IMR-90 (cell line): ENCODE results near the gene SF3B1. TPM values are rescaled to one million over a fixed set of nuclear protein-coding genes. Genes with fewer than 3 reads are reported as not detected.

Experiments
- ATAC-seq: fragments of 200-7000 bp; cut with Tn5 transposase; 2 replicates; pipeline ENCODE4 v1.9.1; 2020; ENCODE audit warnings: low read depth, mild to moderate bottlenecking, moderate library complexity
- BruUV-seq: library from RNA; stranded (reverse); fragments of 400-500 nt; replicated peaks from 2 replicates; lab custom pipeline; 2021; lab: Mats Ljungman, UMichigan
- CTCF ChIA-PET: fragments of 300-600 bp; formaldehyde crosslinking; extraction: SDS; loops from one replicate; lab custom pipeline; 2021; ENCODE audit warnings: antibody characterized with exemption; lab: Yijun Ruan, JAX
- POLR2A ChIA-PET: fragments of 300-600 bp; sonication (Branson Sonifier 250); formaldehyde crosslinking; loops from one replicate; lab custom pipeline; 2022; ENCODE audit warnings: antibody characterized with exemption; ENCODE audit not compliant: unreplicated experiment; lab: Charles Lee
- DNase-seq: peaks from one replicate; pipeline ENCODE4 v3.0.0; 2013
- H2AFZ ChIP-seq: replicated peaks from 2 replicates; pipeline ENCODE3; 2013; ENCODE audit warnings: low read length, mild to moderate bottlenecking; ENCODE audit not compliant: poor library complexity
- H2AK5ac ChIP-seq: 2 replicates; pipeline ENCODE4 v1.6.1; 2013; ENCODE audit warnings: low read depth, low read length, inconsistent platforms
- H2AK9ac ChIP-seq: replicated peaks from 2 replicates; pipeline ENCODE3; 2013; ENCODE audit warnings: mild to moderate bottlenecking, low read depth, low read length, moderate library complexity; ENCODE audit not compliant: poor library complexity
- H2BK120ac ChIP-seq: 2 replicates; pipeline ENCODE4 v1.6.1; 2013; ENCODE audit warnings: low read depth, low read length, inconsistent platforms
- H2BK15ac ChIP-seq: 3 replicates; pipeline ENCODE4 v1.6.1; 2013; ENCODE audit warnings: low read depth, low read length, inconsistent platforms
- H2BK20ac ChIP-seq: 2 replicates; pipeline ENCODE4 v1.6.1; 2013; ENCODE audit warnings: low read depth, mild to moderate bottlenecking, inconsistent platforms, low read length, moderate library complexity
- H2BK5ac ChIP-seq: 2 replicates; pipeline ENCODE4 v1.6.1; 2013; ENCODE audit warnings: mild to moderate bottlenecking, low read depth, low read length, inconsistent platforms; ENCODE audit not compliant: poor library complexity, severe bottlenecking
- H3K14ac ChIP-seq: replicated peaks from 2 replicates; pipeline ENCODE4 v1.6.1; 2013; ENCODE audit warnings: low read depth, low read length, inconsistent platforms
- H3K18ac ChIP-seq: 2 replicates; pipeline ENCODE4 v1.6.1; 2013; ENCODE audit warnings: low read depth, low read length, control low read depth
- H3K23ac ChIP-seq: 2 replicates; pipeline ENCODE4 v1.6.1; 2013; ENCODE audit warnings: low read depth, low read length, inconsistent platforms
- H3K27ac ChIP-seq: 2 replicates; pipeline ENCODE4 v1.5.1; 2013; ENCODE audit warnings: mild to moderate bottlenecking, control low read depth, low read length; ENCODE audit not compliant: insufficient read depth
- H3K27me3 ChIP-seq: 2 replicates; pipeline ENCODE4 v1.6.1; 2013; ENCODE audit warnings: low read length; ENCODE audit not compliant: control insufficient read depth, insufficient read depth
- H3K36me3 ChIP-seq: 2 replicates; pipeline ENCODE4 v1.6.1; 2013; ENCODE audit warnings: low read length, mixed read lengths; ENCODE audit not compliant: control insufficient read depth, insufficient read depth
- H3K4ac ChIP-seq: 2 replicates; pipeline ENCODE4 v1.6.1; 2013; ENCODE audit warnings: low read depth, low read length, inconsistent platforms
- H3K4me1 ChIP-seq: 2 replicates; pipeline ENCODE4 v1.6.1; 2013; ENCODE audit warnings: low read length, mixed read lengths; ENCODE audit not compliant: control insufficient read depth, insufficient read depth
- H3K4me2 ChIP-seq: 2 replicates; pipeline ENCODE4 v1.6.1; 2013; ENCODE audit warnings: low read depth, mild to moderate bottlenecking, control low read depth, low read length, moderate library complexity
- H3K4me3 ChIP-seq: 2 replicates; pipeline ENCODE4 v1.5.1; 2013; ENCODE audit warnings: low read depth, mild to moderate bottlenecking, control low read depth, low read length, moderate library complexity; ENCODE audit not compliant: insufficient read depth
- H3K56ac ChIP-seq: 2 replicates; pipeline ENCODE4 v1.6.1; 2013; ENCODE audit warnings: low read length, inconsistent platforms; ENCODE audit not compliant: insufficient read depth; ENCODE audit errors: extremely low read depth
- H3K79me1 ChIP-seq, 2 experiments: 2 replicates each; pipeline ENCODE4 v1.6.1; 2013; ENCODE audit warnings: low read length in 2 of 2, inconsistent platforms in 1 of 2, low read depth in 1 of 2
- H3K9ac ChIP-seq: 2 replicates; pipeline ENCODE4 v1.6.1; 2013; ENCODE audit warnings: low read depth, low read length, control low read depth
- H3K9me1 ChIP-seq: 2 replicates; pipeline ENCODE4 v1.6.1; 2013; ENCODE audit warnings: low read length, inconsistent platforms; ENCODE audit not compliant: insufficient read depth
- H3K9me3 ChIP-seq: 2 replicates; pipeline ENCODE4 v1.6.1; 2013; ENCODE audit warnings: low read length; ENCODE audit not compliant: control insufficient read depth, insufficient read depth
- H4K20me1 ChIP-seq: 2 replicates; pipeline ENCODE4 v1.6.1; 2013; ENCODE audit warnings: low read length, inconsistent platforms; ENCODE audit not compliant: insufficient read depth
- H4K5ac ChIP-seq: 2 replicates; pipeline ENCODE4 v1.6.1; 2013; ENCODE audit warnings: mild to moderate bottlenecking, low read depth, low read length, control low read depth
- H4K8ac ChIP-seq, 2 experiments: 2 replicates each; pipeline ENCODE4 v1.6.1; 2013; ENCODE audit warnings: low read depth in 2 of 2, low read length in 2 of 2, control low read depth in 1 of 2, inconsistent platforms in 1 of 2
- H4K91ac ChIP-seq: 2 replicates; pipeline ENCODE4 v1.6.1; 2013; ENCODE audit warnings: low read depth, low read length, inconsistent platforms; ENCODE audit not compliant: insufficient read depth
- BHLHE40 ChIP-seq: fragments of 150-350 bp; IDR thresholded peaks from 2 replicates; pipeline ENCODE4 v1.6.1; 2016; ENCODE audit warnings: mild to moderate bottlenecking, low read depth, low read length
- CTCF ChIP-seq: conservative IDR thresholded peaks from 2 replicates; pipeline ENCODE4 v1.5.1; 2012; ENCODE audit warnings: mild to moderate bottlenecking, low read depth, low read length, improper control_type of control experiment
- ELK1 ChIP-seq: fragments of 150-350 bp; IDR thresholded peaks from 2 replicates; pipeline ENCODE4 v1.6.1; 2016; ENCODE audit warnings: low read depth, mild to moderate bottlenecking, low read length, moderate library complexity, borderline replicate concordance
- FOS ChIP-seq: fragments of 150-350 bp; IDR thresholded peaks from 2 replicates; pipeline ENCODE4 v1.6.1; 2016; ENCODE audit warnings: low read depth, low read length
- MXI1 ChIP-seq: IDR thresholded peaks from 2 replicates; pipeline ENCODE4 v1.6.1; 2012; ENCODE audit warnings: low read depth, mild to moderate bottlenecking, low read length, moderate library complexity, borderline replicate concordance
- NFE2L2 ChIP-seq: fragments of 150-350 bp; IDR thresholded peaks from 2 replicates; pipeline ENCODE4 v1.6.1; 2016; ENCODE audit warnings: low read depth, mild to moderate bottlenecking, low read length
- POLR2A ChIP-seq: IDR thresholded peaks from 2 replicates; pipeline ENCODE4 v1.6.1; 2012; ENCODE audit warnings: mild to moderate bottlenecking, low read depth, low read length
- RAD21 ChIP-seq: IDR thresholded peaks from 2 replicates; pipeline ENCODE4 v1.6.1; 2012; ENCODE audit warnings: low read length, improper control_type of control experiment
- RFX5 ChIP-seq: IDR thresholded peaks from 2 replicates; pipeline ENCODE4 v1.8.0; 2012; ENCODE audit warnings: low read depth, mild to moderate bottlenecking, low read length, moderate library complexity
- WGBS, 2 experiments: methylation state at CpG; one replicate each; pipeline versions ENCODE4 v1.1.5 to v1.1.7; 2013; ENCODE audit warnings: missing lambda C conversion rate in 2 of 2; ENCODE audit not compliant: insufficient read length in 1 of 2; ENCODE audit errors: extremely low coverage in 2 of 2; 5-methylcytosine and 5-hydroxymethylcytosine counted together
- dilution Hi-C: fragments of 300-500 bp; cut with HindIII; formaldehyde crosslinking; loops from one replicate; pipeline ENCODE4 v1.14.3; 2018; ENCODE audit warnings: low sequenced_read_pairs; ENCODE audit not compliant: unreplicated experiment
- in situ Hi-C: fragments of 300-500 bp; cut with MboI; formaldehyde crosslinking; loops from 3 replicates; pipeline ENCODE4 v1.14.3; 2019; ENCODE audit warnings: low sequenced_read_pairs, inconsistent platforms, mixed read lengths
- intact Hi-C: fragments of 100-400 bp; cut with micrococcal nuclease; formaldehyde crosslinking; loops from 2 replicates; pipeline ENCODE4 v1.10.0; 2022
- microRNA-seq, 2 experiments: library from miRNA; stranded (forward) in 1 of 2; unstranded in 1 of 2; fragments of 10-50 nt in 1 of 2; fragments of <30 nt in 1 of 2; gene quantifications in 1 of 2; microRNA quantifications in 1 of 2; one replicate each; pipeline versions ENCODE3 to v1.1.0; 2013 to 2020; ENCODE audit not compliant: insufficient read depth in 1 of 2, insufficient read length in 1 of 2, unreplicated experiment in 1 of 2
- polyA plus RNA-seq, 3 experiments: library from polyadenylated mRNA; depleted of rRNA; stranded (reverse); fragments of >200 nt; gene quantifications; 2 replicates each; pipeline ENCODE4 v1.2.3, GENCODE V29; 2012; ENCODE audit warnings: low replicate concordance in 1 of 3
- small RNA-seq, 5 experiments: library from RNA; depleted of rRNA; stranded (forward); fragments of <200 nt; gene quantifications; one replicate each; pipeline ENCODE3, GENCODE V24; 2012
- total RNA-seq: library from RNA; depleted of rRNA; stranded (reverse); fragments of >200 nt; gene quantifications from 2 replicates; pipeline ENCODE4 v1.2.3, GENCODE V29; 2012; rRNA removed

The SF3B1 gene
- total and polyA plus RNA-seq, 2 of the 4 experiments (the other 2 are of a cell fraction), result 326 to 942 TPM

- H2AFZ ChIP-seq, result no peak overlapping the region
- H3K56ac ChIP-seq, result no peak overlapping the region
- no peak overlapping the region for H2BK20ac ChIP-seq
- no peak overlapping the region for H4K5ac ChIP-seq
- no peak overlapping the region for H3K14ac ChIP-seq
- no peak overlapping the region for H2BK15ac ChIP-seq
- H2BK5ac ChIP-seq, result no peak overlapping the region
- TF ChIP-seq RAD21, result no peak
- TF ChIP-seq CTCF, result no peak
- TF ChIP-seq ELK1, result no peak
- no peak for TF ChIP-seq RFX5
- TF ChIP-seq BHLHE40, result no peak
- no peak for TF ChIP-seq MXI1
- TF ChIP-seq FOS, result no peak
- TF ChIP-seq NFE2L2, result no peak
- TF ChIP-seq POLR2A, result no peak
- no peak overlapping the region for H4K91ac ChIP-seq
- dilution Hi-C loops, result no loop called here
- H3K23ac ChIP-seq, result no peak overlapping the region
- no peaks in the 10 kb centered on the region for H3K9me1 ChIP-seq
- no peaks in the 10 kb centered on the region for H3K4me1 ChIP-seq
- no peak overlapping the region for H3K4me2 ChIP-seq
- H3K27ac ChIP-seq, result no peak overlapping the region
- DNase-seq, result no peak
- H2BK120ac ChIP-seq, result no peak overlapping the region
- no peaks in the 10 kb centered on the region for H4K20me1 ChIP-seq
- H2AK9ac ChIP-seq, result no peak overlapping the region
- in situ Hi-C loops, result no loop called here
- H3K79me1 ChIP-seq, result no peaks in the 10 kb centered on the region
- no peaks in the 10 kb centered on the region for H3K27me3 ChIP-seq
- CTCF ChIA-PET, result no interaction called here
- H3K36me3 ChIP-seq, result no peaks in the 10 kb centered on the region
- no peak for ATAC-seq
- POLR2A ChIA-PET, result no interaction called here
- WGBS, 2 experiments, result 67% methylated on average over 1 of the region's 5 CpGs; no CpG with 5 or more reads in 1 of the 2 experiments
- no peak overlapping the region for H4K8ac ChIP-seq
- H3K18ac ChIP-seq, result no peak overlapping the region
- H3K9ac ChIP-seq, result no peak overlapping the region
- intact Hi-C loops, result no loop called here
- H2AK5ac ChIP-seq, result no peak overlapping the region
- BruUV-seq, result no TSS peak
- H3K4me3 ChIP-seq, result no peak overlapping the region
- H3K9me3 ChIP-seq, result no peaks in the 10 kb centered on the region
- no peak overlapping the region for H3K4ac ChIP-seq
Measured at GRCh38 chr2:197340591-197340990, 94.2 kb downstream of the SF3B1 start.

Small RNA genes lying within 50 kb of the gene (microRNA-seq; reads per million reads assigned to microRNA genes)
- gene RF00394 (ENCODE audit: insufficient read depth, insufficient read length) (not detected), gene RNU6-1029P (ENCODE audit: insufficient read depth, insufficient read length) (not detected)

Small RNA genes lying within 50 kb of the gene (small RNA-seq; reads per million reads assigned to genes)
- gene RF00394, result 0 reads per million in 5 experiments
- 0 reads per million in 5 experiments for gene RNU6-1029P

Other genes starting within 250 kb of the SF3B1 start
- gene ANKRD44, start 124.2 kb downstream of the SF3B1 start, total RNA-seq, result 11.7 and 15.6 TPM in 2 replicates
- 5.2 and 22.8 TPM in 2 replicates for gene ANKRD44, start 124.2 kb downstream of the SF3B1 start, polyA plus RNA-seq (2012; rRNA removed)
- 28.7 and 64.2 TPM in 2 replicates for gene COQ10B, start 18.5 kb upstream of the SF3B1 start, total RNA-seq
- 6.3 and 9.5 TPM in 2 replicates for gene COQ10B, start 18.5 kb upstream of the SF3B1 start, polyA plus RNA-seq (2012; rRNA removed)
- gene HSPD1, start 64.8 kb upstream of the SF3B1 start, total RNA-seq, result 171 and 374 TPM in 2 replicates
- 147 and 171 TPM in 2 replicates for gene HSPD1, start 64.8 kb upstream of the SF3B1 start, polyA plus RNA-seq (2012; rRNA removed)
- 13.3 and 60.3 TPM in 2 replicates for gene HSPE1, start 65.4 kb upstream of the SF3B1 start, total RNA-seq
- 93.6 and 106 TPM in 2 replicates for gene HSPE1, start 65.4 kb upstream of the SF3B1 start, polyA plus RNA-seq (2012; rRNA removed)
- 34.8 and 69.4 TPM in 2 replicates for gene MOB4, start 81.0 kb upstream of the SF3B1 start, total RNA-seq
- gene MOB4, start 81.0 kb upstream of the SF3B1 start, polyA plus RNA-seq (2012; rRNA removed), result 29.3 and 36.0 TPM in 2 replicates
- gene RFTN2, start 240.6 kb upstream of the SF3B1 start, total RNA-seq, result 2.3 and 2.5 TPM in 2 replicates
- gene RFTN2, start 240.6 kb upstream of the SF3B1 start, polyA plus RNA-seq (2012; rRNA removed), result 0.44 and 0.73 TPM in 2 replicates